GM19099 (cell line): ENCODE results near the gene LGI1.

Source experiments
- POLR2A ChIP-seq: IDR thresholded peaks from 3 replicates; pipeline ENCODE4 v1.6.1; 2011; ENCODE audit warnings: low read depth; ENCODE audit not compliant: insufficient read length; ENCODE audit errors: extremely low read depth

The LGI1 gene

DNA sequence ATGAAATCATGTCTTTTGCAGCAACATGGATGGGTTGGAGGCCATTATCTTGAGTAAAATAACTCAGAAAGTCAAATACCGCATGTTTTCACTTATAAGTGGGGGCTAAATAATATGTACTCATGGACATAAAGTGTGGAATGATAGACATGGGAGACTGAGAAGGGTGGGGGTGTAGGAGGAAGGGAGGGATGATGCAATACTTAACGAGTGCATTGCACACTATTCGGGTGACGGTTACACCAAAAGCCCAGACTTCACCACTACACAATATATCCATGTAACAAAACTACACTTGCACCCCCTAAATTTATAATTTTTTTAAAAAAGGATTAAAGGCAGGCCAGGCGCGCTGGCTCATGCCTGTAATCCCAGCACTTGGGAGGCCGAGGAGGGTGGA lies 13.6 kb downstream of the LGI1 start:
- TF ChIP-seq POLR2A, result no peak

DNA sequence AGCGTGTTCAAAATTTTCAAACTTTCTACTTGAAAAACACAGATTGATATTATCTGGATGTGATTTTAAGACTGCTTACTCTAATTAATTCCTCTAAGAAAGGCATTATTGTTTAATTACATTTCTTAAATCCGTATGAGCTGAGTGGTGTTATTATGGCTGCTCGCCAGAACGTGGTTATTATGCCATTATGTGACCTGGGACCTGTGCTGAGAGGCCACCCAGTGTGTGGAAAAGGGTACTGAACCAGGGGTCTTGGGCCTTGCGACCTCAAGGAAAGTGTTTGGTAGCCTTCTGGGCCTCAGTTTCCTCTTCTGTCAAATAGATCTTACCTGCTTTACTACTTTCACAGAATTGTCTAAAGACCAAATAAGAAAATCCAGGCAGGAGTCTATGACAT lies 15.4 kb downstream of the LGI1 start:
- TF ChIP-seq POLR2A, result no peak

DNA sequence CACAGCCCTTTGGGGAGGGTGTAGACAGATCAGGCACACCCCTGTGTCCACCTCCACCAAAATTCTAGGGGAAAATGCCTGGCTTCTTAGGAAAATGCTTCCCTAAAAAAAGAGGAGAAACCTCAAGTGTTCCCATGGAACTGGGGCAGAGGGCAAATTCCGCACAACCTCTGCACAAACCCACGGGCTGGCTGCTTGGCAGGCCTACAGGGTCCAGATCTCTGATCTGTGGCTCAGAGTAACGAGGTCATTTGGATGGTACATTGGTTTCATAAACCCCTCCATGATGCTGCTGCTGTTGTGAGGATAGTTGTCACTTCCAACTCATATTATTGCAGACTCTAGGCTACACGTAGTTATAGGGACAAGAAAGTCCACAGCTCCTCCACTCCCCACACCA lies 16.0 kb downstream of the LGI1 start:
- TF ChIP-seq POLR2A, result no peak

DNA sequence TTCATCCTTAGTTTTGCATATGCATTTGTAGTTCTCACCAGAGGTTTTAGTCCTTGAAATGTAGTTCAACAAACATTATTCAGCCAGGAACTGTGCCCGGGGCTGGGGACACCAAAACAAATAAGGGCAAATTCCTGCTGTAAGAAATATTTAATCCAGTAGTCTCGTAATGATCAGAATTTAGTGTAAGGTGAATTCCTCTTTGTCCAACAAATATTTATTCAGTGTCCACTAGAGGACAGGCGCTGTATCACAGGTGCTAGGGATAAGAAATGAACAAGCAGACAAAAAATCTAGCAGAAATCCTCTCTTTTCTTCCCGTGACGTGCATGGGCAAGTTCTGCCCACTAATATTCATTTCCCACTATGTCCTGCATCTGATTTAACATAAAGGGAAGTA lies 17.6 kb downstream of the LGI1 start:
- TF ChIP-seq POLR2A, result no peak

DNA sequence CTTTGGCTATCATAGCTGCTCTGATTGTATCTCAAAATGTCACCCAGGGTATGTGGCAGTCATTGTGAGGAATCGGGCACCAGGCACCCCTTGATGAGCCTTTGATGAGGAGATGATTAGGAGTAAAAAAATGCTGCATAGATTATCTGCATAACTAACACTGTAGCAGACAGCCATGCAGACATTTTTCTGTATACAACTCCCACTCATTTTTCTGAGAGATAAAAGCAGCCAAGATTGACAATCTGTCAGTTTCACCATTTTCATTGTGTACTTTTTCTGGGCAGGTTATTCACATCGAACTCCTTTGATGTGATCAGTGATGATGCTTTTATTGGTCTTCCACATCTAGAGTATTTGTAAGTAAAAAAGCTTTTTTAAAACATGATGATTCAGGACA lies 19.4 kb downstream of the LGI1 start:
- no peak for TF ChIP-seq POLR2A

DNA sequence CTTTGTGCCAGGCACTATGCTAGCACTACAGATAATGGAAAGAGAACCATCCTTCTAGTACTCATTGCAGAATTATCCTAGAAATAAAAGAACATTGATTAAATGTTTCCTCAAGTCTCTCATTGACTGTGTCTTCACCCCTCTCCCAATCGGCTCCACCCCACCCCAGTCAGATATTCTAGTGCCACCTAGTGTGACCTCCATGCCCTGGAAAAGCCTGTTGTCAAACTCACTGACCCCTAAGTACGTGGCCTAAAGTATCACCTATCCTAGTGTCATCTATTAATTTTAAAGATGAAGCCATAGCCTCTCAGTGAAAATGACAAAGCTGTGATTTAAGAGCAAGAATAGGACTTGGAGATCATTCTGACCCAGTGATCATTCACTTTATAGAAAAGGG lies 26.3 kb downstream of the LGI1 start:
- TF ChIP-seq POLR2A, result no peak

DNA sequence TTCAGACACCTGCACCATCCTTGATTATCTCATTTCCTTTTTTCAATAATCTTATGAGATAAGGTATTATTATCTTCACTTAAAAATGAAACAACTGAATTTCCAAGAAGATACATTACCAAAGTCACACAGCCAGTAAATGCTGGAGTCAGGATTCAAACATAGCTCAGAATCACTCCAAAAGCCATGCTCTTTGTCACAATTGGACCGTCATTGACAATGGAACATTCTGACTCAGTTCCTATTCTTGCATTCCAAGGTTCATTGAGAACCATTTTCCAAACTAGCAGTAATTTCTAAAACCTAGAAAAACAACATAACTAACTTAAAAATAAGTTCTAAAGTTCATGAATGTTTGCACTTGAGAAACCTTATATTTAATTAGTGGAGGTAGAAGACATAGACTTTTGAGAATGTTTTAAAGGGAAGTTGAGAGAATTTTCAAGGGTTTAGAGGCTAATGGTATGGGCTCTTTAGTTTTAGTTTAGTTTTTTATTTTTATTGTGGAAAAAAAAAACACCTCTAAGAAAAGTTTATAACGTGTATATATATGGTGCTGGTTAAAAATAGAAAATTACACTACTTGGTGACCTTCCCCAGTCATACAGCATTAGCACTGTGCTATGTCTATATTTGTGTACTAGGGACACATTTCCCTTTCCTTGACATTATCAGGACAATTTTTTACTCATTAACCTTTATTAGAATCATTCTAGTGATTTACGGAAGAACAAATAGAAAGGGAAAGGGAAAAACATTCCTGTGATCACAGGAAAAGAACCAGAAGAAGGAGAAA lies 30.9 kb downstream of the LGI1 start:
- TF ChIP-seq POLR2A, result no peak

DNA sequence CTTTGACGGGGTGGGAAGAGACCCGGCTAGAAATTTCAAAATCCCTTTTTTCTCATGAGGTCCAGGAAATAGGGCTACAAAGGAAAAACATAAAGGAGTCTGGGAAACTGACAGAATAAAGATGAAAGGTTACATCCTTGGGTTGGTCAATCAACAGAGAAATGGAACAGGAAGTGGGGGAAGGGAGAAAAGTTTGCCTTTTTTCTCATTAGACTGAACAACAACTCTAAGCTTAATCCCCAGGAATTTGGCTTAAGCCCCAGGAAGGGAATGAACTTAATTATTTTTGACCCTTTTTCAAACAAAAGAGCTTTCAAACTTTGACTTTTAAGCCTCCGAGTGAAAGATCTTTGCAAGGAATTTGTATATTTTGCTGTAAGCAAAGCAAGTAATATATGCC lies 32.7 kb downstream of the LGI1 start:
- TF ChIP-seq POLR2A, result no peak

DNA sequence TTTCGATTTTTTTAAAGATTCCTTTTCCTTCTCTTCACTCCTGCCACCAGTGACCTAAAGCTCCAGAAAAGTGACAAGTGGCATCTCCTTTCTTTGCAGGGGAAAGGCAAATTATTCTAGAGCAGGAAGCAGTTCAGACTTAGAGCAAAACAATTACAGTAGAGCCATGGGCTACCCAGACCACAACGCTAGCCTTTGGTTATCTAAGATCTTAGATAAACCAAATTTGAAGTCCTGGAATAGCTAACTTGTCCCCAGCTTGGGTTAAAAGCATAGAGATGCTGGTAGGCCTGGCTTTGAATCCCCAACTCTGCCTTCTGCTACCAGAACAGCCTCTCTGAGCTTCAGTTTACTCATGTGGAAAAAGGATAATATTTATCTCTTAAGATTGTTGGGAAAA lies 38.4 kb downstream of the LGI1 start:
- TF ChIP-seq POLR2A, result no peak

DNA sequence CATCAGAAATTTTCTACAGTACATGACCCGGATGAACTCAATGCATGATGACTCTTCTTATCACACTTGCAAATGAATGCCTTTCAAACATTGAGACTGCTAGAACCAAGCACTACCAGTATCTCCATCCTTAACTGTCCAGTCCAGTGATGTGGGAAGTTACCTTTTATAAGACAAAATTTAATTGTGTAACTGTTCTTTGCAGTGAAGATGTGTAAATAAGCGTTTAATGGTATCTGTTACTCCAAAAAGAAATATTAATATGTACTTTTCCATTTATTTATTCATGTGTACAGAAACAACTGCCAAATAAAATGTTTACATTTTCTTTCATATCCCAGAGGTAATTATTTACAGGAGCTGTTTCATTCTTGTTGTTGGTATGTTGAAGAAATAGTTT lies 40.1 kb downstream of the LGI1 start:
- TF ChIP-seq POLR2A, result no peak

DNA sequence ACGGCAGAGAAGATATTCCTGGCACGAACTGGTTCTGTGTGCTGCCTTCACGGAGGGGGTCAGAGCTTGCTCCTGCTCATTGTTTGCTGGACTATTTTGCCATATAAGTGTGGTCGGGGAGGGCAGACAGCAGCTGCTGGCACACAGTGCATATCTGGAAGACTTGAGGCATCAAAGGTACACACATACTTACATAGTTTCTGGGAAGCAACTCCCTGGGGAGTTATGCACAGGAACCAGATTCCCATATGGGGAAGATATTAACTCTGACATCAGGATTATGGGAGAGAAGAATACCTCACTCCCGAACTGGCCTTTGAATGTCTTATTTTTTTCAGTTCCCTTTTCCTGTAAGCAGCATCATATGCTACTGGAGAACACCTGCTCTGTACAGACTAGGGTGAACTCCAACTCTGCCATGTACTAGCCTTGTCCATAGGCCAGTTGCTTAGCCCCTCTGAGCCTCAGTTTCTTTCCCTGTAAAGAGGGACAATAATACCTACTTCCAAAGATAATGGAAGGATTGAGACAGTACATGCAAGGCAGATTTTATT lies 41.5 kb downstream of the LGI1 start:
- no peak for TF ChIP-seq POLR2A

DNA sequence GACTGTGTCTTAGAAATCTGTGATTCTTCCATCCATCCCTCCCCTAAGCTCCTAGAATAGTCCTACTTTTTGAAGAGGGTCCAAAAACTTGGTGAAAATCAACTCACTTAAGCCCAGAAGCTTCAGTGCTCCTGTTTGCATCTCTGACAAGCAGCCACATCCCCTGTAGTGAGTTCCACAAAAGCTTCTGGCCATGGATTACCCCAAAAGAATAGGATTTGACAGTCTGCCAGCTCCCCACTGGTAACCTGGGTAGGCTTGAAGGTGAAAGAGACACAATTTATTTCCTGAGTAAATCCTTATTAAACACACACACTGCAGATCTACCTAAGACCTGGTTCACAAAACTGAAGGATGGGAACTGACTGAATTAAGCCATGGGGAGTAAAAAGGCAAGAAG lies 46.5 kb downstream of the LGI1 start:
- no peak for TF ChIP-seq POLR2A

DNA sequence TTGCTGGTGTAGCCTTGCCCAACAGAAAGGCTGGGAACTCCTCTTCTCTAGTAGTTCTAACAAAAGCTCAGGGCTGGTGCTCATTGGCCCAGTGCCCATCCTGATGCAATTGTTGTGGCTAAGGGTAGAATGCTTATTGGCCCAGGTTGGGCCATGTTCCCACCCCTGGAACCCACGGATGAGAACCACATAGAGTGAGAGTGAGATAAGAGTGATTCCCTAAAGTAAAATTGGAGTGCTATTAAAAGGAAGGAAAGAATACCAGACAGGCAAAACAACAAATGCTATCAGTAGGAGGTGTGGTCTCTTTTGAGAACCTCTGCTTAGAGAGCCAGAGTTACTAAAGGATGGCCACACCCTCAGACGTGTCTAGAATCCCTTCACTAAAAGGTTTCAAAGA lies 49.2 kb downstream of the LGI1 start:
- TF ChIP-seq POLR2A, result no peak

DNA sequence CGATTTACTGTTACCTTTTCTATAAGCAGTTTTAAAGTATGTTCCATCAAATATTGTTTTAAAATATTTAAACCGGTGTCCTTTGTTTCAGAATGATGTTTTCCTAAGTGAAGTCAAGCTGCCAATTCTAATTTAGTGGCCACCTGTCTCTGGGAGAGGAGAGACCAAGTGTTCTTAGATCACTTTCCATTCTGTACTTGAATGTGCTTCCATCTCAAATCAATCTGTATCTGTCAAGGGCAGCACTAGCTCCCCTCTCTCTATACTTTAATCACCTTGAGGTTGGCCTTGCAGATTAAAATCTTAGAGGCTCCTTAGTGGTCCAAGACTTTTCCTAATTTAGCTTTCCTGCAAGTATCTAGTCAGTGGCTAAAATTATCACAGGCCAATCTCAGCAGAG lies 49.6 kb downstream of the LGI1 start:
- no peak for TF ChIP-seq POLR2A

DNA sequence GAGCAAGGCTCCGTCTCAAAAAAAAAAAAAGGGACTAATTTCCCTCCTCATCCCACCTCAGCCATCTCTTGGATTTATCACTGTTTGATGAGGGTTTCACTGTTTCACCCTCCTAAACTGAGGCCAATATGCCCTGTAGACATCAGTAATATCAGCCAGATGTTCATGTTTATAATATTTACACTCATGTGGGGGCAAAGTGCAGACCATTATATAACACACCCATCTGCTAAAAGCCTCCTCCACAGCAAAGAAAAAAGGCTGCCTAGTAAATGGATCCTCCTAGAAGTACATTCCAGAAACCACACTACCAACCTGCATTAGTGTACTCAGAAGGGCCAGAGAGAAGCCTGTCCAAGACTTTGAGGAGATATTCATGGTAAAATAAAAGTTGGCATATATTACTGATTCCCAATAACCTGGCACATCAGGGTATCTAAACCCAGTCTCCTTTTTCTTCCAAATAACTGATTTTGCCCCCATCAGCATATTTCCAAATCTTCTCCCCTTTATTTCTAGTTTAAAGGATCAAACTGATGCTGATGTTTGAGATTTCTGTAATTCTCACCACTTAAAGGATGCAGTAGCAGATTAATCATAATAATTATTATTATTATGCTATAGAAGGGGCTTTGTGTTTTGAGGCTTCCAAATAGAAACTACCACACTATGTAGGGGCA lies 55.1 kb downstream of the LGI1 start:
- no peak for TF ChIP-seq POLR2A
